GM21528 (cell line): ENCODE results near the gene TFCP2L1.

Experiments used
- ATAC-seq: cut with Tn5 transposase; IDR thresholded peaks from one replicate; pipeline ENCODE4 v1.9.1; 2021; ENCODE audit warnings: mild to moderate bottlenecking, moderate library complexity; ENCODE audit not compliant: unreplicated experiment, low FRiP score

TFCP2L1 gene

GRCh38 chr2:121201796-121202195 is 83.2 kb downstream of the TFCP2L1 start:
- ATAC-seq, result no peak

GRCh38 chr2:121200419-121201315 is 84.3 kb downstream of the TFCP2L1 start:
- ATAC-seq, result no peak

GRCh38 chr2:121200011-121200347 is 85.0 kb downstream of the TFCP2L1 start:
- no peak for ATAC-seq

- ATAC-seq, result no peak
Observed at GRCh38 chr2:121199281-121200010, 85.6 kb downstream of the TFCP2L1 start.

GRCh38 chr2:121197369-121198091 is 87.5 kb downstream of the TFCP2L1 start:
- no peak for ATAC-seq

- no peak for ATAC-seq
Observed at GRCh38 chr2:121196849-121197155, 88.2 kb downstream of the TFCP2L1 start.

- ATAC-seq, result no peak
Observed at GRCh38 chr2:121196132-121196848, 88.7 kb downstream of the TFCP2L1 start.

- no peak for ATAC-seq
Observed at GRCh38 chr2:121195036-121195435, 90.0 kb downstream of the TFCP2L1 start.

- no peak for ATAC-seq
Observed at GRCh38 chr2:121194626-121195025, 90.4 kb downstream of the TFCP2L1 start.

GRCh38 chr2:121193185-121193584 is 91.8 kb downstream of the TFCP2L1 start:
- ATAC-seq, result no peak

GRCh38 chr2:121192576-121192975 is 92.4 kb downstream of the TFCP2L1 start:
- ATAC-seq, result no peak

GRCh38 chr2:121191191-121192170 is 93.5 kb downstream of the TFCP2L1 start:
- no peak for ATAC-seq

- ATAC-seq, result no peak
Observed at GRCh38 chr2:121189661-121190381, 95.2 kb downstream of the TFCP2L1 start.

GRCh38 chr2:121189011-121189410 is 96.0 kb downstream of the TFCP2L1 start:
- no peak for ATAC-seq

- no peak for ATAC-seq
Observed at GRCh38 chr2:121187982-121188411, 97.0 kb downstream of the TFCP2L1 start.

GRCh38 chr2:121187351-121187981 is 97.5 kb downstream of the TFCP2L1 start:
- ATAC-seq, result no peak

- no peak for ATAC-seq
Observed at GRCh38 chr2:121186261-121186660, 98.7 kb downstream of the TFCP2L1 start.

GRCh38 chr2:121185571-121186074 is 99.4 kb downstream of the TFCP2L1 start:
- no peak for ATAC-seq
